Sigmoid colon (tissue), 7 donors: Measurements from ENCODE around the gene IRX2. TPM values are rescaled to one million over a fixed set of nuclear protein-coding genes. Genes with fewer than 3 reads are reported as not detected.

Experiments
- DNase-seq: peaks from one replicate; pipeline ENCODE4 v3.0.0-alpha.2; 2019
- H3K27ac ChIP-seq, 4 donors: fragments of 200-600 bp; sonication (generic); one replicate each; pipeline ENCODE4 v1.5.1; 2016 to 2019; ENCODE audit warnings: mild to moderate bottlenecking in 1 of 4
- H3K27me3 ChIP-seq, 3 donors: fragments of 200-600 bp; sonication (generic); one replicate each; pipeline ENCODE4 v1.5.1; 2019; ENCODE audit warnings: mild to moderate bottlenecking in 1 of 3
- H3K36me3 ChIP-seq, 4 donors: fragments of 200-600 bp; sonication (generic); one replicate each; pipeline ENCODE4 v1.5.1; 2016 to 2019
- H3K4me1 ChIP-seq, 4 donors: fragments of 200-600 bp; sonication (generic); one replicate each; pipeline ENCODE4 v1.5.1; 2017 to 2019
- H3K4me3 ChIP-seq, 4 donors: fragments of 200-600 bp; sonication (generic); one replicate each; pipeline ENCODE4 v1.5.1; 2017 to 2019; ENCODE audit warnings: mild to moderate bottlenecking in 2 of 4, moderate library complexity in 1 of 4
- H3K9me3 ChIP-seq, 4 donors: fragments of 200-600 bp in 3 of 4; sonication (generic) in 3 of 4; one replicate each; pipeline versions ENCODE4 v1.5.1 to v1.6.1; 2013 to 2019
- CTCF ChIP-seq, 4 experiments: fragments of 450-650 bp in 3 of 4; fragments of 200-600 bp in 1 of 4; IDR thresholded peaks; one replicate each; pipeline ENCODE4 v1.5.1; 2016 to 2019; ENCODE audit warnings: antibody characterized with exemption in 4 of 4, mild to moderate bottlenecking in 3 of 4, moderate library complexity in 2 of 4
- EP300 ChIP-seq, 4 donors: sonication (generic); formaldehyde crosslinking; IDR thresholded peaks; one replicate each; pipeline ENCODE4 v1.6.1; 2017; ENCODE audit warnings: antibody characterized with exemption in 4 of 4
- POLR2A ChIP-seq, 2 donors: fragments of 450-650 bp; IDR thresholded peaks; one replicate each; pipeline ENCODE4 v1.6.1; 2016; ENCODE audit warnings: antibody characterized with exemption in 2 of 2, mild to moderate bottlenecking in 2 of 2, moderate library complexity in 2 of 2
- POLR2AphosphoS5 ChIP-seq, 4 donors: sonication (generic); formaldehyde crosslinking; IDR thresholded peaks; one replicate each; pipeline ENCODE4 v1.6.1; 2017; ENCODE audit warnings: antibody characterized with exemption in 4 of 4
- WGBS, 2 donors: extraction: QIAGEN DNeasy Blood & Tissue Kit; methylation state at CpG; one replicate each; pipeline ENCODE4 v1.1.7; 2013; 5-methylcytosine and 5-hydroxymethylcytosine counted together
- intact Hi-C: fragments of 100-400 bp; cut with DNase I; formaldehyde crosslinking; loops from one replicate; pipeline ENCODE4 v1.15.1; 2023
- polyA plus RNA-seq, 3 donors: library from polyadenylated mRNA; stranded (reverse); fragments of 200-250 nt; gene quantifications; one replicate each; pipeline ENCODE4 v1.2.3, GENCODE V29; 2013
- total RNA-seq, 4 donors: library from RNA; depleted of rRNA; stranded (reverse); fragments of >200 nt; gene quantifications; one replicate each; pipeline ENCODE4 v1.1.0, GENCODE V29; 2016
- donor health status: healthy with polysubstance abuse.
- donor health status: Bipolar disorder and iron deficiency.
- donor health status: healthy.

Gene IRX2
- total and polyA plus RNA-seq, 7 donors = 0.03 TPM; not detected in 6

- no peak overlapping the region for H3K27ac ChIP-seq
- no peaks in the 10 kb centered on the region for H3K9me3 ChIP-seq
- intact Hi-C loops = no loop called here
- TF ChIP-seq CTCF (IDR thresholded peaks at IDR 0.05) (no peak), EP300 (IDR thresholded peaks at IDR 0.05) (no peak), POLR2A (IDR thresholded peaks at IDR 0.05) (no peak), POLR2AphosphoS5 (IDR thresholded peaks at IDR 0.05) (no peak)
- DNase-seq = no peak
- no peaks in the 10 kb centered on the region for H3K36me3 ChIP-seq
- peaks cover 61 to 97% (median 74%) of the 10 kb centered on the region in 3 donors for H3K27me3 ChIP-seq
- H3K4me1 ChIP-seq = peaks cover 0 to 38% (median 31%) of the 10 kb centered on the region in 4 donors
- no peak overlapping the region for H3K4me3 ChIP-seq
- 8 to 18% methylated on average over 23 of the region's 23 CpGs for WGBS, 2 donors
Observed at GRCh38 chr5:2757563-2758351, 6.3 kb upstream of the IRX2 start.

- H3K27ac ChIP-seq = no peak overlapping the region
- DNase-seq = no peak
- WGBS, 2 donors = 3 to 9% methylated on average over 76 of the region's 76 CpGs
- intact Hi-C loops = no loop called here
- H3K27me3 ChIP-seq = peaks cover 69 to 100% (median 87%) of the 10 kb centered on the region in 3 donors
- H3K4me1 ChIP-seq = peaks cover 0 to 51% (median 43%) of the 10 kb centered on the region in 4 donors
- H3K36me3 ChIP-seq = no peaks in the 10 kb centered on the region
- no peak for TF ChIP-seq CTCF (IDR thresholded peaks at IDR 0.05)
- H3K4me3 ChIP-seq = peak overlapping the region in 3 of 4 donors; percentile 1 to 30 (median 9)
- H3K9me3 ChIP-seq = no peaks in the 10 kb centered on the region
Observed at GRCh38 chr5:2756211-2757152, 5.0 kb upstream of the IRX2 start.

- intact Hi-C loops = no loop called here
- peaks cover 0 to 55% (median 48%) of the 10 kb centered on the region in 4 donors for H3K4me1 ChIP-seq
- TF ChIP-seq EP300 (IDR thresholded peaks at IDR 0.05) = no peak
- no peak for TF ChIP-seq POLR2A (IDR thresholded peaks at IDR 0.05)
- no peak for TF ChIP-seq CTCF (IDR thresholded peaks at IDR 0.05)
- TF ChIP-seq POLR2AphosphoS5 (IDR thresholded peaks at IDR 0.05) = no peak
- DNase-seq = no peak
- peaks cover 72 to 98% (median 92%) of the 10 kb centered on the region in 3 donors for H3K27me3 ChIP-seq
- 5 to 13% methylated on average over 30 of the region's 30 CpGs for WGBS, 2 donors
- no peaks in the 10 kb centered on the region for H3K9me3 ChIP-seq
- peak overlapping the region in 3 of 4 donors; percentile 1 to 30 (median 9) for H3K4me3 ChIP-seq
- no peak overlapping the region for H3K27ac ChIP-seq
- no peaks in the 10 kb centered on the region for H3K36me3 ChIP-seq
Observed at GRCh38 chr5:2755681-2756171, 4.2 kb upstream of the IRX2 start.

- H3K36me3 ChIP-seq = no peaks in the 10 kb centered on the region
- TF ChIP-seq POLR2AphosphoS5 (IDR thresholded peaks at IDR 0.05) (no peak), EP300 (IDR thresholded peaks at IDR 0.05) (no peak)
- peaks cover 78 to 98% (median 98%) of the 10 kb centered on the region in 3 donors for H3K27me3 ChIP-seq
- H3K4me1 ChIP-seq = peaks cover 0 to 61% (median 54%) of the 10 kb centered on the region in 4 donors
- no peaks in the 10 kb centered on the region for H3K9me3 ChIP-seq
- no peak overlapping the region for H3K27ac ChIP-seq
- H3K4me3 ChIP-seq = no peak overlapping the region
- intact Hi-C loops = no loop called here
- WGBS, 2 donors = 4 to 17% methylated on average over 63 of the region's 63 CpGs
- no peak for DNase-seq
Observed at GRCh38 chr5:2755076-2755680, 3.7 kb upstream of the IRX2 start.
